ENCODE measurements around the gene SLC12A5. TPM values are rescaled to one million over a fixed set of nuclear protein-coding genes. Genes with fewer than 3 reads are reported as not detected.

SLC12A5 gene
- 2.5 TPM in 1 of 2 replicates, not detected in the other for total RNA-seq

GRCh38 chr20:46028772-46029371 lies at the start of gene SLC12A5:
TSS of gene SLC12A5 (plus strand) at chr20:46029215. CDS start at chr20:46029345, 130 bp downstream.

DNA sequence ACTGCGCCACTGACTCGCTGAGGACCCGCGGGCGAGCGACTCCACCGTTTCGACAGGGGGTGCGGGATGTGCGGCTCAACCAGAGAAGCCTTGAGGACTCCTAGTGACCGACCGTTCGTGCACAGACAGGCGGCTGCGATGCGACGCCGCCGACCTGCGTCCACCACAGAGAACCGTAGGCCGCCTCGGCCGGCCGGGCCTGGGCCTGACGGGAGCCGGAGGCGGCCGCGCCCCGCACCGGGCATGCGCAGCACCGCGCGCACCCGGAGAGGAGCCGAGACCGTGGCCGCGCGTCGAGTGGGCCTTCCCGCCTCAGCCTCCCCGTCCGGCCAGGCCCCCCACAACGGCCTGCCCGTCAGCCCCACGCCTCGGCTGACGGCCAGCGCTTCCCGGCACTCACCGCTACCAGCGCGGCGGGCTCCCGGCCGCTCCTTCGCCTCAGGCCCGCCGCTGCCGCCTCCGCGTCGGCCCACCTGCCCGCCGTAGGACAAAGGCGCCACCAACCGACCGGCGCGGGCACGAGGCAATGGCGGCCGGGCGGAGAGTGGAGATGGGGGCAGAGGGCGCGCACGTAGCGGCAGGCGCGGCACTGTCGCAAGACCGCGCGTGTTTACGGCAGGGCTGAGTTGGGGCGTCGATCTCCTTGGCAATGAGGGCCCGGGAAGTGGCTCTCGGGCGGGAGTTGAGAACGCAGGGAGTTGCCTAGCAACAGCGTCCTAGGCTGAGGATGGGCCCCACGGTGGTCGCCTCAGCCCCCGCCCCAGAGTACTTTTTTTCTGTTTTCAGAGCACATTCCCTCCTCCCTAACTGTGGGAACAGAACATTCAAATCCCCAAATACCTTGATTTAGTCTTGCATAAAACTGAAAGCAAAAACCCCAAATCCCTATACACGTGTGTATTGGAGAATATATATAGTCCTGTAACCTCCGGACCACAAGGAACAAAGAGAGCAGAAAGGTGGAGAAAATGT lies 60.7 kb downstream of the SLC12A5 start, which contains the start of gene NCOA5:
TSS of gene NCOA5 (minus strand) at position 546 of the 972 bp plus-strand sequence. CDS start 10,538 bp downstream, outside the sequence.

Other genes starting within 250 kb of the SLC12A5 start
- not detected in 2 replicates for gene WFDC3, start 237.3 kb upstream of the SLC12A5 start, total RNA-seq
- 17.2 and 25.1 TPM in 2 replicates for gene DNTTIP1, start 237.3 kb upstream of the SLC12A5 start, total RNA-seq
- 19.6 and 32.7 TPM in 2 replicates for gene UBE2C, start 216.6 kb upstream of the SLC12A5 start, total RNA-seq
- gene TNNC2, start 201.9 kb upstream of the SLC12A5 start, total RNA-seq, result not detected in 2 replicates
- gene SNX21, start 195.4 kb upstream of the SLC12A5 start, total RNA-seq, result 33.6 and 41.5 TPM in 2 replicates
- gene ACOT8, start 171.8 kb upstream of the SLC12A5 start, total RNA-seq, result 45.3 and 87.3 TPM in 2 replicates
- 2.9 and 6.1 TPM in 2 replicates for gene ZSWIM3, start 171.6 kb upstream of the SLC12A5 start, total RNA-seq
- 9.4 and 9.9 TPM in 2 replicates for gene ZSWIM1, start 148.0 kb upstream of the SLC12A5 start, total RNA-seq
- gene SPATA25, start 141.6 kb upstream of the SLC12A5 start, total RNA-seq, result not detected in 2 replicates
- gene NEURL2, start 138.0 kb upstream of the SLC12A5 start, total RNA-seq, result 1.1 and 1.9 TPM in 2 replicates
- gene CTSA, start 137.9 kb upstream of the SLC12A5 start, total RNA-seq, result 134 and 149 TPM in 2 replicates
- 60.6 and 107 TPM in 2 replicates for gene PLTP, start 117.1 kb upstream of the SLC12A5 start, total RNA-seq
- gene PCIF1, start 94.5 kb upstream of the SLC12A5 start, total RNA-seq, result 9.2 and 17.3 TPM in 2 replicates
- gene ZNF335, start 57.0 kb upstream of the SLC12A5 start, total RNA-seq, result 7.9 and 17.0 TPM in 2 replicates
- 0.81 TPM in 1 of 2 replicates, not detected in the other for gene MMP9, start 20.3 kb upstream of the SLC12A5 start, total RNA-seq
- 15.7 and 18.8 TPM in 2 replicates for gene NCOA5, start 60.7 kb downstream of the SLC12A5 start, total RNA-seq
- 7.8 and 13.3 TPM in 2 replicates for gene CD40, start 89.1 kb downstream of the SLC12A5 start, total RNA-seq